GM19468 (cell line): ENCODE measurements around the gene VWA5A.
"Not testable (repeated sequence)": the region's sequence is repeated elsewhere in the genome, so short reads cannot be mapped to it uniquely, and the experiment has no call there.

Source experiments
- ATAC-seq: cut with Tn5 transposase; IDR thresholded peaks from one replicate; pipeline ENCODE4 v1.9.1; 2021; ENCODE audit warnings: mild to moderate bottlenecking, moderate library complexity, moderate number of reproducible peaks; ENCODE audit not compliant: unreplicated experiment; ENCODE audit errors: extremely low read depth

Gene VWA5A

GRCh38 chr11:124085997-124086846, 29.0 kb upstream of the VWA5A start:
- no peak for ATAC-seq

DNA sequence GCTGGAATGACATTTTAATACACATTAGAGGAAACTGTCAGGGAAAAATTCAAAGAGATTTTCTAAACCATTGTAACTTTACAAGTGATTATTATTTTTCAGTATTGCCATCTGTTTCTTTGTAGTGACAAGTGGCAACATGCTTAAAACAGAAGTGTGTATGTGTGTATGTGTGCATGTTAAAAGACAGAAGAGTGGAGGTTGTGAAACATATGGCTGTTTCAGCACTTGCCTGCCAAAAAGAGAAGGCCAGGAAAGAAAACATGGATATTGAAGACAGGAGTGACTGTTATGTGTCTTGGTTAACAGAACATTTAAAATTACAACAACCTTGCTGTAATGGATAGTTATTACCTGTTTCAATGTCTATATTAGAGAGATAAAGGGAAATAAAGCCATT, 24.3 kb upstream of the VWA5A start:
- no peak for ATAC-seq

DNA sequence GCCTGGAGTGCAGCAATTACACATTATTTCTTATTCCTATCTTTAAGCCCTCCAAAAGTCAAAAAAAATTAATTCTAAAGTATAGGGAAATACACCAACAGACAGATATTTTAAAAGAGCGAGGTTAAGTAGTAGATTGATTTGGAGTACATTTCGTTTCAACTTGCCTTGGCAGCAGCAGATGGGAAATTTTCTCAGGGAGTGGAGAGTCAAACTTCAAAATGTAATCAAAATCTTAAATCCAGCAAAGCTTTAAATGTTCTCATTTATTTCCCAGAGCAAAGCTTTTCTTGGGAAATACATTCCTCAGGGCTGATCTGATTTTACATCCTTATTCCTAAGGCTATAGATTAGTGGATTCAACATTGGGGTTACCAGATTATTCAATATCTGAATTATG, 21.9 kb upstream of the VWA5A start:
- no peak for ATAC-seq

DNA sequence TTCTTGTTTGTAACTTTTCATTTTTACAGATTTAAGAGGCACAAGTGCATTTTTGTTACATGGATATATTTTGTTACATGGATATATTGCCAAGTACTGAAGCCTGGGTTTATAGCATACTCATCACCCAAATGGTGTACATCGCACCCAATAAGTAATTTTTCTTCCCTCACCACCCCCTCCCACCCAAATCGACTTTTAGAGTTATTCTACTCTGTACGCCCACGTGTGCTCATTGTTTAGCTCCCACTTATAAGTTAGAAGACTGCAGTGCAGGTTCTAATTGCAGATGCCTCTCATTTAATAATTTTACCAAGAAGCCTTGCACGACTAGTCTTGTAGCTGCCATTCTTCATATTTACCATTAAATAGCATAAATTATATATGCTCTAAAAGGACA, 20.5 kb upstream of the VWA5A start:
- ATAC-seq, result no peak

DNA sequence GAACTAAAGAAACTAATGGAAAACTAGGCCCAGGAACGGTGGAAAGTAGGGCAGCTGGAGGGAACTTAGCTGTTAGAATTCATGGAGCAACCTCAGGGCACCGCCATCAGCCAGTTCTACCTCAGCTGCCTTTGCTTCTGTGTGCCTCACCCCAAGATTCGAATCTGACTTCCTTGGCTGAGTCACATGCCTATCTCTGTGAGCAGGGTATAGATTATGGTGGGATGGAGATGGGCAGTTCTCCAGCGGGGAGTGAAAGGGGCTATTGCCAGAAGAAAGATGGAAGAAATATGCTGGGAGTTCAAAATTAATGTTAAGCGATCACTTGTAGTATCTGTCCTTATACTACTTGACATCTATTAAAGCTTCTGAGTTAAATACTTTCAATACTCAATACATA, 18.9 kb upstream of the VWA5A start:
- no peak for ATAC-seq

GRCh38 chr11:124098141-124098540, 17.1 kb upstream of the VWA5A start:
- ATAC-seq, result no peak

- ATAC-seq, result no peak
Observed at GRCh38 chr11:124101737-124102136, 13.5 kb upstream of the VWA5A start.

- peak; percentile 22 for ATAC-seq
Observed at GRCh38 chr11:124108156-124108555, 7.1 kb upstream of the VWA5A start.

DNA sequence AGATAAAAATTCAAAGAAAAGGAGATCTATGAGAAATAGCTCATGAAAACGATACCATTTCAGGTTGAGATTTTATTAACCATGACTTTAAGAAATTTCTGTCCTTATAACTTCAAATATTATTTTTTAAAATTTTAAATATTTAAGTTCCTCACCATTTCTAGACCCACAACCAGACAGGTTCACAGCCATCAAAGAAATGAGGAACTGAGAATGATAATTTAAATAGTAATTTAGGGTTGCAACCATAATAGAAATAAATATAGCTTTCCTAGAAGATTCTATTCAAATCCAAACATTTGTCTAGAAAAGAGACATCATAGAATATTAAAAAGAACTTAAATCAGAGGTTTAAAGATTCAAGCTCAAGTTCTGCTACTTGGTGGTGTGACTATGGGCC, 5.9 kb upstream of the VWA5A start:
- no peak for ATAC-seq

GRCh38 chr11:124110201-124110600, 5.0 kb upstream of the VWA5A start:
- no peak for ATAC-seq

GRCh38 chr11:124113890-124114289, 1.4 kb upstream of the VWA5A start:
- ATAC-seq, result no peak

- no peak for ATAC-seq
Observed at GRCh38 chr11:124115782-124116616, 749 bp downstream of the VWA5A start.

GRCh38 chr11:124119103-124119502, 3.9 kb downstream of the VWA5A start:
- no peak for ATAC-seq

DNA sequence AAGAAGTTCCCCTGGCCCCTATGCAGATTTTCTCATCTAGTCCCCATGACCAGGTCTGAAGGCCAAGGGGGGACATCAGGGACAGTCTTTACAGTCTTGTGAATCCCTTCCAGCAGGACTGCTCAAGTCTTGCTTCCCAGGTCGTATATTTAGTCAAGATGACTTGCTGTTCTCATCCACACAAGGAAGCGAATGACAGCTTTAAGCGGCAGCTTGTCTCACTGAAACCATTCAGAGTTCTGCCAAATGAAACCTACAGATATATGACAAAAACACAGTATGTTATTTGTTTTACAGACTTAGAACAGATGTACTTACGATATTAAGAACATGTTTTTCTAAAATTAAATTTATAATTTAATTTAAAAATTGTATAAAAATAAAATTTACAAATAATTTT, 5.6 kb downstream of the VWA5A start:
- ATAC-seq, result no peak

DNA sequence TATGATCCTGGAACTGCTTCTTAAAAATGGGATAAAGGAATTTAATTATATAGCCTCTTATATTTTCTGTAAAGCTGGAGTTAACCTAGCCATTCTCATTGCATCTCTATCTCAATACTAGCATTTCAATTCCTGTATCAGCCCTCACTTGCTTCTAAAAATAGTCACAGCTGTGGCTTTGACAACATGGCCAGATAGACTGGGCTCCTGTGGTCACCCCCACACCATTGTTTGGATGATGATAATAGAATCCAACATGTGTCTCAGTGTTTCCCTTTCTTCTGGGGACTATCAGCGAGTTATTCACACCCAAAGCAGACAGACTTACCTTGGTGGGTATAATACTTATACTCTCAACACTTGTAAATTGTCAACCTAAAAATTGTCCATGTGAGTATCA, 6.9 kb downstream of the VWA5A start:
- ATAC-seq, result no peak

DNA sequence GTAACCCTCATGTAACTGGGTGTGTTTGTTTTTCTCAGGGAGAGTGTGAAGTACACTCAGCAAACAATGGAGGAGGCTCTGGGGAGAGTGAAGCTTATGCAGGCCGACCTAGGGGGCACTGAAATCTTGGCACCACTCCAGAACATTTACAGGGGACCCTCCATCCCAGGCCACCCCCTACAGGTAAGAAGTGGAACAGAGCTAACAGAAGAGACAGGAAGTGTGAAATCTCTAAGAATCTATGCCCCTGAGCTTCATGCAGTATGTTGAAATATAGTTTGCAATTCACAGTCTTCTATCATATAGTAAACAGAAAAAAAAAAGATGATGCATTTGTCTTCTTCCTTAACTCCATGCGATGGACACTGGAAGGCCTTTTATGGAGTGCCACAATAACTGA, 8.4 kb downstream of the VWA5A start:
- ATAC-seq, result no peak

- ATAC-seq, result not testable (repeated sequence)
Observed at GRCh38 chr11:124127134-124127533, 11.9 kb downstream of the VWA5A start.

- ATAC-seq, result no peak
Observed at GRCh38 chr11:124143034-124143433, 27.8 kb downstream of the VWA5A start.

- no peak for ATAC-seq
Observed at GRCh38 chr11:124147951-124148350, 32.7 kb downstream of the VWA5A start.

DNA sequence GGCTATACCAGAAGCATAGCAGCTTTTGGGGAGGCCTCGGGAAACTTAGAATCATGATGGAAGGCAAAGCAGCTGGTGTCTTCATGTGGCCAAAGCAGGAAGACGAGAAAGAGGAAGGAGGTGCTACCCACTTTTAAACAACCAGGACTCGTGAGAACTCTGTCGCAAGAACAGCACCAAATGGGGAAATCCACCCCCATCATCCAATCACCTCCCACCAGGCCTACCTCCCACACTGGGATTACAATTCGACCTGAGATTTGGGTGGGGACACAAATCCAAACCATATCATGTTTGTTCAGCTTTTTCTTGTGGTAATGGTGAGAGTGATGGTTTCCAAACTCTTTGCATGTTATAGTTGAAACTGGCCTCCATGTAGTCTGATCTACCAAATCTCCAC, 35.4 kb downstream of the VWA5A start:
- ATAC-seq, result no peak

DNA sequence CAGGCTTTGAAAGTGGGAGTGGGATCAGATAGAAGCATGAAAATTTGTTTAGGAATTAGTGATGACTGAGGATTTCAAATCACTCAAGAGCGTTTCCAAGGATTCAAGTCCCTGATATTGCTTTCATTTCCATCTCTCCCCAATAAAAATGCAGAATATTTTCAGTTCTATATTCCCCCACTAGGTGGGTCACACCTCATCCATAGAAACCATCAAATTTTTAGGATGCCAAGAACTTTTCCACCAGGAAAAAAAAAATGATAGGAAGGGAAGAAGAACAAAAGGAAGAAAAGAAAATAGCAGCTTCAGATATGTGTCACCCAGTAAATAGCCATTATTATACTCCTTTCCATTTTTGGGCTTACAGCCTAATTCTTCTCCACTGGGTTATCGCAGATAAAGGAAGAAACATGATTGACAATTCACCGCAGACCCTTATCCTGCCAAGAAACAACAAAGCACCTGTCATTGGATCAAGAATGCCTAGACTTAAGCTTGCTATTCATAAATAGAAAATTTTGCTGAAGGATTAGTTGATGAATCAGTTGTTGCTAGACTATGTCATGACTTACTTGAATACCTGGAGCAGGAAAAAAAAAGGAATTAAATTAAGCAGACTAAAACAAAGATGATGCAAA, 37.6 kb downstream of the VWA5A start:
- ATAC-seq, result no peak
